Adrenal gland (tissue), 12 donors: ENCODE results near the gene TMEM109. TPM values are rescaled to one million over a fixed set of nuclear protein-coding genes. Genes with fewer than 3 reads are reported as not detected.

Experiments used
- DNase-seq, 7 donors: peaks; one replicate each; pipeline ENCODE4 v3.0.0-alpha.2; 2019 to 2020
- H3K27ac ChIP-seq, 5 donors: fragments of 200-600 bp; sonication (generic) in 4 of 5; 1 replicate in 3 of 5; 2 replicates in 2 of 5; pipeline versions ENCODE4 v1.5.1 to v1.8.0; 2016 to 2020; ENCODE audit warnings: mild to moderate bottlenecking in 1 of 5
- H3K27me3 ChIP-seq: fragments of 200-600 bp; 2 replicates; pipeline ENCODE4 v1.8.0; 2021
- H3K36me3 ChIP-seq, 2 donors: fragments of 200-600 bp; replicated peaks in 1 of 2; 1 replicate in 1 of 2; 2 replicates in 1 of 2; pipeline versions ENCODE4 v1.5.1 to v1.8.0; 2018 to 2022
- H3K4me1 ChIP-seq, 2 donors: fragments of 200-600 bp; replicated peaks in 1 of 2; 1 replicate in 1 of 2; 2 replicates in 1 of 2; pipeline versions ENCODE4 v1.5.1 to v1.8.0; 2018 to 2021
- H3K4me3 ChIP-seq, 4 donors: fragments of 200-600 bp; sonication (generic) in 3 of 4; one replicate each; pipeline ENCODE4 v1.5.1; 2016 to 2018
- H3K9me3 ChIP-seq, 3 donors: fragments of 200-600 bp; sonication (generic) in 1 of 3; replicated peaks in 1 of 3; 1 replicate in 2 of 3; 2 replicates in 1 of 3; pipeline versions ENCODE4 v1.5.1 to v1.8.0; 2016 to 2021
- CTCF ChIP-seq, 6 experiments: fragments of 450-650 bp in 4 of 6; fragments of 200-600 bp in 2 of 6; sonication (generic) in 1 of 6; IDR thresholded peaks; 1 replicate in 5 of 6; 2 replicates in 1 of 6; pipeline versions ENCODE4 v1.5.1 to v1.8.0; 2016 to 2021; ENCODE audit warnings: antibody characterized with exemption in 6 of 6, mild to moderate bottlenecking in 2 of 6, moderate library complexity in 1 of 6
- POLR2A ChIP-seq, 2 donors: fragments of 450-650 bp; IDR thresholded peaks; one replicate each; pipeline ENCODE4 v1.6.1; 2017; ENCODE audit warnings: antibody characterized with exemption in 2 of 2, mild to moderate bottlenecking in 2 of 2, moderate library complexity in 1 of 2
- WGBS, 4 donors: extraction: QIAGEN DNeasy Blood & Tissue Kit in 2 of 4; methylation state at CpG; one replicate each; pipeline versions ENCODE4 v1.1.5 to v1.1.7; 2013 to 2017; 5-methylcytosine and 5-hydroxymethylcytosine counted together
- intact Hi-C, 2 donors: fragments of 100-400 bp; cut with DNase I; formaldehyde crosslinking; loops; one replicate each; pipeline versions ENCODE4 v1.14.1 to v1.15.0; 2022 to 2023
- polyA plus RNA-seq, 3 donors: library from polyadenylated mRNA; stranded (reverse); fragments of 200-250 nt in 2 of 3; fragments of 350-450 nt in 1 of 3; fragmentation: Illumina TruSeq in 1 of 3; extraction: RNeasy Lipid Tissue Mini Kit (QIAGEN cat#74804) in 1 of 3; gene quantifications; one replicate each; pipeline ENCODE4 v1.2.3, GENCODE V29; 2013 to 2014
- total RNA-seq, 9 donors: library from RNA; depleted of rRNA in 4 of 9; stranded (reverse); fragments of >200 nt in 4 of 9; fragments of 120-200 nt in 1 of 9; fragmentation: NEBNext Ultra II Directional in 1 of 9; extraction: Animal tissue kit (Norgen Biotek cat#: 25700) in 1 of 9; gene quantifications; one replicate each; pipeline versions ENCODE4 v1.1.0 to v1.2.4, GENCODE V29; 2013 to 2023
- donor health status: healthy with polysubstance abuse.
- donor health status: Bipolar disorder and iron deficiency.
- donor health status: DM: yes; HTN: yes; CAD: no.
- donor health status: DM: no; HTN: no; CAD: no.
- donor health status: DM: no; HTN: no; CAD: no.
- donor health status: DM: yes; HTN: yes; CAD: no.

Gene TMEM109
- total and polyA plus RNA-seq, 12 donors, result 29.3 to 115 (median 84.8) TPM

DNA sequence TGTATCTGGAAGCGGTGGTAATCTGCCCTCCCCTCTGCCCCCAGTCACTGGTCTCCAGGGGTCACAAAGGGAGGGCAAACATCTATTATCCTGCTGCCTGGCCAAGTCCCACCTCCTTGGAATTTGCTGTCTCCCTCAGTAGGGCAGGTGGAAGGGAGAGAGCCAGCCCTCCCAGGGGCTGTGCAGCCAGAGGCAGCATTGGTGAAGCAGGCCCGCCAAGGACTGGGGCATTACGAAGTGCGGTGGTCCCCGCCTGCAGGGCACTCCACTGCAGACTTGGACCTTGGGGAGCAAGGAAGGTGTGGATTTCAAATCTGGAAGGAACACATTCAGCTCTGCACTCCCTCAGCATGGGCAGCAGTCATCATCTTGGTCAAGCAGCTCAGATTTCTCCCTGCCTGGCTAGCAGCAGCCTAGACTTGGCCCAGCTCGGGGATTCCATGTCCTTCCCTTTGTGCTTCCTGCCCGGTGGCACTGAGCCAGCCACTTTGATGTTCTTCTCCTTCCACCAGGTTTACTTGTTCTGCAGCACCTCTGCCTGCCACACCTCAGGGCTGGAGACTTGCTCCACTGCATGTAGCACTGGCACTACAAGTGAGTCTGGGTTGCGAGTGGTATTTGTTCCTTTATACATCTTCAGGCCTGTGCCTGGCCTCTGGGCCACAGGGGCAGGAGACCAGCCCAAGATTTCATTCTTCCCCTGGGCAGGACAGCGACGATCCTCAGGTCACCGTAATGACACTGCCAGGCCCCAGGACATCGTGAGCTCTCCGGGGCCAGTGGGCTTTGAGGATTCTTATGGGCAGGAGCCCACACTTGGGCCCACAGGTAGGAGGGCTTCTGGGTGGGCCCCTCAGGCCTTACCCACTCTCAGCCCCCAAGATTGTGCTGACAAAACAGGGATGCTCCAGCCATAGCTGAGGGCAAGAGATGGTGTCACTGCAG is 39.3 kb upstream of the TMEM109 start:
- intact Hi-C loops, result no loop called here
- no peak overlapping the region for H3K4me3 ChIP-seq
- H3K9me3 ChIP-seq, result no peaks in the 10 kb centered on the region
- TF ChIP-seq CTCF (IDR thresholded peaks at IDR 0.05) (no peak), POLR2A (IDR thresholded peaks at IDR 0.05) (no peak)
- H3K27ac ChIP-seq, result no peak overlapping the region
- no peaks in the 10 kb centered on the region for H3K27me3 ChIP-seq
- H3K36me3 ChIP-seq, result no peaks in the 10 kb centered on the region
- peaks cover 0 to 22% of the 10 kb centered on the region in 2 donors for H3K4me1 ChIP-seq
- DNase-seq, result peak in 3 of 7 donors; percentile 11 to 51 (median 22)
- WGBS, 4 donors, result 79 to 93% (median 90%) methylated on average over 7 to 13 of the region's 13 CpGs

DNA sequence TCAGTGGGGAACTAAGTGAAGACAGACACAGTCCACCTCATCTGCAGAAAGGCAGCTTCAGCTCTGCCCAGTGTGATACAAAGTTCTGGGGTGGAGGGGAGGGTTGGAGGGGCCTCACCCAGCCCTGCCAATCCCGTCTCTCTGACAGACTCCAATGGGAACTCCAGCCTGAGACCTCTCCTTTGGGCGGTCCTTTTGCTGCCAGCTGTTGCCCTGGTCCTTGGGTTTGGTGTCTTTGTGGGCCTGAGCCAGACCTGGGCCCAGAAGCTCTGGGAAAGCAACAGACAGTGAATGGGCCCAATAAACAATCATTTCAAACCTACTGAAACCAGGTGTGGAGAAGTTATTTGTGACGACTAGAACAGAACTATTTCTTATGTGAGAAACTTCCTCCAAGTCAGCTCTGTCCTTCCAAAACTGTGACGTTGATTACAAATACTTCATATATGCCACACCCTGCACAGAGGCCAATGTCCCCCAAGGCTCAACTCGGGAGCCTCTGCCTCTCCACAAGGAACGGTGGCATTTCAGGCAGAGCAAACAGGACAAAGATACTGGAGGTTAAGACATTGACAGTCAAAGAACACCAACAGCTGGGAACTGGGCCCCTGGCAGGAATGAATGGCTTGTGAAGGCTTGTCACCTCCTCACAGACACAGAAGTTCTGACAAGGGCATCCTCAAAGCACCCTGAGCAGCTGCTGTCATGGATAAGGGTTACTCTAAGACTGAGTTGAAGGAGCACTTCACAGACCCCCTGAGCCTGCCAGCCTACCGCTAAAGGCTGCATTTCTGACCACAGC is 38.4 kb upstream of the TMEM109 start:
- Histone ChIP-seq H3K9me3 (no peaks in the 10 kb centered on the region), H3K27ac (no peak overlapping the region), H3K4me3 (no peak overlapping the region), H3K27me3 (no peaks in the 10 kb centered on the region), H3K36me3 (no peaks in the 10 kb centered on the region), H3K4me1 (peaks cover 0 to 22% of the 10 kb centered on the region in 2 donors)
- DNase-seq, result peak in 2 of 7 donors; percentile 8 to 27
- TF ChIP-seq POLR2A (IDR thresholded peaks at IDR 0.05), result no peak
- no peak for TF ChIP-seq CTCF (IDR thresholded peaks at IDR 0.05)
- 85 to 89% (median 87%) methylated on average over 4 to 7 of the region's 7 CpGs for WGBS, 4 donors
- intact Hi-C loops, result no loop called here

- intact Hi-C loops, result no loop called here
- peak in 1 of 7 donors; percentile 27 for DNase-seq
- Histone ChIP-seq H3K9me3 (no peaks in the 10 kb centered on the region), H3K4me1 (peaks cover 0 to 22% of the 10 kb centered on the region in 2 donors), H3K4me3 (no peak overlapping the region), H3K27me3 (no peaks in the 10 kb centered on the region), H3K27ac (no peak overlapping the region), H3K36me3 (no peaks in the 10 kb centered on the region)
- WGBS, 4 donors, result 80 to 98% (median 95%) methylated on average over 1 to 2 of the region's 2 CpGs; no CpG with 5 or more reads in 1 of the 4 donors
- TF ChIP-seq CTCF (IDR thresholded peaks at IDR 0.05) (no peak), POLR2A (IDR thresholded peaks at IDR 0.05) (no peak)
Measured at GRCh38 chr11:60876168-60876485, 37.8 kb upstream of the TMEM109 start.
